Naive thymus-derived CD4-positive, alpha-beta T cell (primary cell): ENCODE results near the gene MAP6. TPM values are rescaled to one million over a fixed set of nuclear protein-coding genes. Genes with fewer than 3 reads are reported as not detected.

Source experiments
- ATAC-seq: fragments of 150-1000 bp; cut with Tn5 transposase; 2 replicates; pipeline ENCODE4 v1.10.0; 2021; ENCODE audit warnings: mild to moderate bottlenecking, moderate library complexity
- CTCF ChIA-PET: fragments of 350-600 bp; sonication (Branson Sonifier 250); formaldehyde crosslinking; loops from one replicate; lab custom pipeline; 2021; ENCODE audit warnings: antibody characterized with exemption; lab: Charles Lee
- POLR2A ChIA-PET: fragments of 350-600 bp; sonication (Branson Sonifier 250); formaldehyde crosslinking; loops from one replicate; lab custom pipeline; 2021; ENCODE audit warnings: antibody characterized with exemption, inconsistent platforms; lab: Charles Lee
- DNase-seq, 9 donors: peaks; one replicate each; pipeline versions ENCODE4 v3.0.0 to v3.0.0-alpha.2; 2020 to 2022; ENCODE audit warnings: mixed read lengths in 1 of 9
- H3K27ac ChIP-seq: one replicate; pipeline ENCODE4 v1.7.0; 2013; ENCODE audit warnings: mild to moderate bottlenecking, low read depth, low read length, moderate library complexity
- H3K27me3 ChIP-seq, 2 donors: one replicate each; pipeline ENCODE4 v1.7.0; 2013; ENCODE audit warnings: low read length in 2 of 2, mild to moderate bottlenecking in 2 of 2, moderate library complexity in 2 of 2; ENCODE audit not compliant: control insufficient read depth in 2 of 2, insufficient read depth in 2 of 2
- H3K36me3 ChIP-seq, 3 experiments: 1 replicate in 2 of 3; 2 replicates in 1 of 3; pipeline ENCODE4 v1.7.0; 2013; ENCODE audit warnings: low read length in 3 of 3, mild to moderate bottlenecking in 3 of 3, moderate library complexity in 1 of 3; ENCODE audit not compliant: insufficient read depth in 3 of 3, control insufficient read depth in 2 of 3
- H3K4me1 ChIP-seq, 2 donors: one replicate each; pipeline ENCODE4 v1.7.0; 2013; ENCODE audit warnings: low read length in 2 of 2, mild to moderate bottlenecking in 2 of 2, moderate library complexity in 1 of 2; ENCODE audit not compliant: control insufficient read depth in 2 of 2, insufficient read depth in 2 of 2
- H3K4me3 ChIP-seq: 2 replicates; pipeline ENCODE4 v1.7.0; 2013; ENCODE audit warnings: mild to moderate bottlenecking, low read length
- H3K9me3 ChIP-seq, 3 experiments: 1 replicate in 2 of 3; 2 replicates in 1 of 3; pipeline ENCODE4 v1.7.0; 2013; ENCODE audit warnings: low read length in 3 of 3; ENCODE audit not compliant: control insufficient read depth in 2 of 3
- H3K27ac Mint-ChIP-seq, 9 donors: one replicate each; pipeline ENCODE4 v1.8.0; 2020 to 2022; ENCODE audit warnings: mixed read lengths in 9 of 9, mild to moderate bottlenecking in 8 of 9, moderate library complexity in 5 of 9, inconsistent platforms in 2 of 9
- H3K27me3 Mint-ChIP-seq, 5 donors: one replicate each; pipeline ENCODE4 v1.8.0; 2021 to 2022; ENCODE audit warnings: mixed read lengths in 5 of 5, mild to moderate bottlenecking in 1 of 5
- H3K36me3 Mint-ChIP-seq, 5 donors: one replicate each; pipeline ENCODE4 v1.8.0; 2020 to 2022; ENCODE audit warnings: mixed read lengths in 5 of 5, mild to moderate bottlenecking in 3 of 5, inconsistent platforms in 1 of 5
- H3K4me1 Mint-ChIP-seq, 7 donors: one replicate each; pipeline ENCODE4 v1.8.0; 2020 to 2022; ENCODE audit warnings: mixed read lengths in 7 of 7, mild to moderate bottlenecking in 3 of 7, inconsistent platforms in 1 of 7
- H3K4me3 Mint-ChIP-seq, 10 donors: one replicate each; pipeline ENCODE4 v1.8.0; 2020 to 2022; ENCODE audit warnings: mild to moderate bottlenecking in 10 of 10, mixed read lengths in 10 of 10, moderate library complexity in 6 of 10, inconsistent platforms in 2 of 10
- H3K9me3 Mint-ChIP-seq, 11 donors: one replicate each; pipeline ENCODE4 v1.8.0; 2020 to 2022; ENCODE audit warnings: mixed read lengths in 11 of 11, mild to moderate bottlenecking in 4 of 11, inconsistent platforms in 1 of 11, moderate library complexity in 1 of 11
- intact Hi-C, 2 donors: fragments of 100-400 bp; cut with micrococcal nuclease; formaldehyde crosslinking; loops; one replicate each; pipeline ENCODE4 v1.15.1; 2023
- polyA plus RNA-seq, 2 donors: library from polyadenylated mRNA; unstranded; fragments of 300-500 nt; fragmentation: Illumina TruSeq; gene quantifications; one replicate each; pipeline ENCODE4 v1.2.3, GENCODE V29; 2021
- total RNA-seq, 6 experiments: library from RNA in 5 of 6; stranded (reverse) in 5 of 6; gene quantifications; 1 replicate in 5 of 6; 2 replicates in 1 of 6; pipeline ENCODE4 v1.2.3 and lab custom pipeline; 2021 to 2026

Gene MAP6
- total and polyA plus RNA-seq, 7 experiments from 2014 or later, result 2.7 TPM; not detected in 6

DNA sequence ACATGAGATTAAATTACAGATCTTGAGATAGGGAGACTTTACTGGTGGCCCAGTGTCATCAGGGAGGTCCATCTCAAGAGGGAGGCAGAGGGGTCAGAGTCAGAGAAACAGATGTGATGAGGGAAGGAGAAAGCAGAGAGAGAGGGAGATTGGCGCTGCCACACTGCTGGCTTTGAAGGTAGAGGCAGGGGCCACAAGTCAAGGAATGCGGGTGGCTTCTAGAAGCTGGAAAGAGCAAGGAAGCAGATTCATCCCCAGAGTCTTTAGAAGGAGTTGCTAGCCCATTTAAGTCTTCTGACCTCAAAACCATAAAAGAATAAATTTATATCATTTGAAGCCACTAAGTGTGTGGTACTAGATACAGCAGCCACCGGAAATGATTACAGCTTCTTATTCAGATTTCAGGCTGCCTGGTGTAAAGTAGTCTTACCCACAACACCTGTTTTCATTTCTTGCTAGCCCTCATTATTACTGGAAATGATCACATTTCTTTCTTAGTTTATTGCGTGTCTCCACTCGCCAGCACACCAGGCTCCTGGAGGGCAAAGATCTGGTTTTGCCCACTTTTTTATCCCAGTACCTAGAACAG lies 119.4 kb downstream of the MAP6 start:
- Histone ChIP-seq H3K9me3 (no peaks in the 10 kb centered on the region), H3K36me3 (no peaks in the 10 kb centered on the region), H3K27me3 (no peaks in the 10 kb centered on the region), H3K27ac (no peak overlapping the region), H3K4me1 (no peaks in the 10 kb centered on the region), H3K4me3 (no peak overlapping the region)
- no peak for ATAC-seq
- Mint-ChIP-seq H3K4me1 (peaks cover 0 to 7% (median 0%) of the 10 kb centered on the region in 7 donors), H3K27me3 (peaks cover 0 to 4% (median 0%) of the 10 kb centered on the region in 5 donors), H3K4me3 (no peak overlapping the region), H3K36me3 (no peaks in the 10 kb centered on the region), H3K27ac (no peak overlapping the region), H3K9me3 (peaks cover 0 to 3% (median 0%) of the 10 kb centered on the region in 11 donors)
- intact Hi-C loops, result no loop called here
- CTCF ChIA-PET, result interaction anchor here (0.6 to 1.3 kb wide), 5 partner anchors 10 to 316 kb away, joined by 3 to 5 read pairs (median 3); no protein-coding TSS in a partner anchor
- POLR2A ChIA-PET, result no interaction called here
- no peak for DNase-seq

GRCh38 chr11:75548595-75549272 lies 120.1 kb downstream of the MAP6 start:
- Mint-ChIP-seq H3K27ac (no peak overlapping the region), H3K36me3 (no peaks in the 10 kb centered on the region), H3K27me3 (peaks cover 0 to 4% (median 3%) of the 10 kb centered on the region in 5 donors), H3K4me3 (no peak overlapping the region), H3K9me3 (peaks cover 0 to 3% (median 0%) of the 10 kb centered on the region in 11 donors), H3K4me1 (peaks cover 0 to 7% (median 0%) of the 10 kb centered on the region in 7 donors)
- no peaks in the 10 kb centered on the region for H3K36me3 ChIP-seq
- intact Hi-C loops, result no loop called here
- CTCF ChIA-PET, result interaction anchor here (0.6 to 1.3 kb wide), 3 partner anchors 19 to 317 kb away, joined by 3 to 5 read pairs (median 4); no protein-coding TSS in a partner anchor
- DNase-seq (no peak), ATAC-seq (no peak)
- no peaks in the 10 kb centered on the region for H3K4me1 ChIP-seq
- H3K27me3 ChIP-seq, result no peaks in the 10 kb centered on the region
- no peaks in the 10 kb centered on the region for H3K9me3 ChIP-seq
- no peak overlapping the region for H3K27ac ChIP-seq
- H3K4me3 ChIP-seq, result no peak overlapping the region
- POLR2A ChIA-PET, result interaction anchor here (1.0 kb wide), 1 partner anchor 18 kb away, joined by 3 read pairs; no protein-coding TSS in a partner anchor

GRCh38 chr11:75547617-75548058 lies 121.2 kb downstream of the MAP6 start:
- CTCF ChIA-PET, result no interaction called here
- Mint-ChIP-seq H3K4me3 (no peak overlapping the region), H3K27ac (no peak overlapping the region), H3K4me1 (peaks cover 0 to 7% (median 0%) of the 10 kb centered on the region in 7 donors), H3K36me3 (no peaks in the 10 kb centered on the region), H3K9me3 (peaks cover 0 to 3% (median 0%) of the 10 kb centered on the region in 11 donors), H3K27me3 (peaks cover 0 to 4% (median 3%) of the 10 kb centered on the region in 5 donors)
- H3K9me3 ChIP-seq, result no peaks in the 10 kb centered on the region
- POLR2A ChIA-PET, result interaction anchor here (1.0 kb wide), 1 partner anchor 19 kb away, joined by 3 read pairs; no protein-coding TSS in a partner anchor
- H3K4me3 ChIP-seq, result no peak overlapping the region
- H3K27me3 ChIP-seq, result no peaks in the 10 kb centered on the region
- no peaks in the 10 kb centered on the region for H3K4me1 ChIP-seq
- H3K27ac ChIP-seq, result no peak overlapping the region
- no peaks in the 10 kb centered on the region for H3K36me3 ChIP-seq
- intact Hi-C loops, result loop anchor here (1.0 kb wide), 3 partner anchors 30 to 159 kb away; no protein-coding TSS in a partner anchor
- ATAC-seq (peak; percentile 67), DNase-seq (no peak)

GRCh38 chr11:75547177-75547576 lies 121.7 kb downstream of the MAP6 start:
- no peak for ATAC-seq
- Histone ChIP-seq H3K36me3 (no peaks in the 10 kb centered on the region), H3K27ac (no peak overlapping the region), H3K27me3 (no peaks in the 10 kb centered on the region), H3K9me3 (no peaks in the 10 kb centered on the region), H3K4me3 (no peak overlapping the region), H3K4me1 (no peaks in the 10 kb centered on the region)
- ChIA-PET CTCF (no interaction called here), POLR2A (no interaction called here)
- Mint-ChIP-seq H3K27ac (no peak overlapping the region), H3K27me3 (peaks cover 0 to 4% (median 3%) of the 10 kb centered on the region in 5 donors), H3K4me1 (peaks cover 0 to 7% (median 0%) of the 10 kb centered on the region in 7 donors), H3K9me3 (peaks cover 0 to 3% (median 0%) of the 10 kb centered on the region in 11 donors), H3K36me3 (no peaks in the 10 kb centered on the region), H3K4me3 (no peak overlapping the region)
- intact Hi-C loops, result loop anchor here (1.0 kb wide), 3 partner anchors 30 to 159 kb away; no protein-coding TSS in a partner anchor
- no peak for DNase-seq

DNA sequence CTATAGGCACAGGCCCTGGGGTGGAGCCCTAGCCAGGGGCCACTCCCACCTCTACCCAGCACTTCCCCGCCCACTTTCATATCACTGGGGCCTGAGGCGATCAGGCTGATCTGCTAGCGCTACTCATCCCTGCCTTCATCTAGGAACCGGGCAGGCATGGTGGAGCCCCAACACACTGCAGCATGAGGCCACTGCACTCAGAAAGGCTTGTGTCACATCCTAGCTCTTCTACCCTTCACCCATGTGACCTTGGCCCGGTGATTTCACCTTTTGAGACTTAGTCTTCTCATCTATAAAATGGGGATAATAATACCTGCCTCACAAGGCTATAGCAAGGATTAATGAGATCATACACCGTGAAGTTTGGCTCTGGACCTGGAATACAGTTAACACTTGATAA lies 125.0 kb downstream of the MAP6 start:
- CTCF ChIA-PET, result no interaction called here
- no peak overlapping the region for H3K27ac Mint-ChIP-seq

DNA sequence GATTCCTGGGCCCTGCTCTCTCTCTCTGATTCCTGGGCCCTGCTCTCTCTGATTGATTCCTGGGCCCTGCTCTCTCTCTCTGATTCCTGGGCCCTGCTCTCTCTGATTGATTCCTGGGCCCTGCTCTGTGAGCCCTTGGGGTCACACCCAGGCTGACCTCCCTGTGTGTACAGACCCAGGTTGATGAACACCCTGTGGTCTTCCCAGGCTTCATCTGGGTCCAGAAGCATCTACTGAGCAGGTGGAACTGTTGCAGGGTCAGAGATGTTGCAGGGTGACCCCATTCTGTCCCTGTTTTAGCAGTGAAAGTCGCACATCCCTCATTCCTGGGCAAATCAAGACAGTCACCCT lies 126.8 kb downstream of the MAP6 start:
- Histone ChIP-seq H3K4me1 (peaks cover 0 to 6% of the 10 kb centered on the region in 2 donors), H3K27ac (no peak overlapping the region), H3K27me3 (no peaks in the 10 kb centered on the region), H3K4me3 (no peak overlapping the region), H3K9me3 (no peaks in the 10 kb centered on the region), H3K36me3 (no peaks in the 10 kb centered on the region)
- POLR2A ChIA-PET, result no interaction called here
- Mint-ChIP-seq H3K36me3 (no peaks in the 10 kb centered on the region), H3K27me3 (peaks cover 0 to 6% (median 3%) of the 10 kb centered on the region in 5 donors), H3K4me1 (peaks cover 0 to 17% (median 0%) of the 10 kb centered on the region in 7 donors), H3K4me3 (no peak overlapping the region), H3K9me3 (no peaks in the 10 kb centered on the region), H3K27ac (peak overlapping the region in 1 of 9 donors; percentile 55)
- CTCF ChIA-PET, result no interaction called here
- ATAC-seq, result no peak
- intact Hi-C loops, result no loop called here
- DNase-seq, result no peak

More for the DNA sequence above, 125.0 kb downstream of the MAP6 start:
- H3K27me3 ChIP-seq, result no peaks in the 10 kb centered on the region
- Mint-ChIP-seq H3K27me3 (peaks cover 0 to 4% (median 3%) of the 10 kb centered on the region in 5 donors), H3K4me3 (no peak overlapping the region), H3K4me1 (peaks cover 0 to 7% (median 0%) of the 10 kb centered on the region in 7 donors), H3K9me3 (peaks cover 0 to 2% (median 0%) of the 10 kb centered on the region in 11 donors), H3K36me3 (no peaks in the 10 kb centered on the region)
- POLR2A ChIA-PET, result interaction anchor here (1.6 kb wide), 1 partner anchor 17 kb away, joined by 3 read pairs; no protein-coding TSS in a partner anchor
- H3K9me3 ChIP-seq, result no peaks in the 10 kb centered on the region
- DNase-seq (no peak), ATAC-seq (no peak)
- no peaks in the 10 kb centered on the region for H3K36me3 ChIP-seq
- intact Hi-C loops, result no loop called here
- no peaks in the 10 kb centered on the region for H3K4me1 ChIP-seq
- H3K27ac ChIP-seq, result no peak overlapping the region
- no peak overlapping the region for H3K4me3 ChIP-seq
